GM12865 (cell line): ENCODE results near the gene CEP72.

Source experiments
- DNase-seq: peaks from one replicate; pipeline ENCODE4 v3.0.0; 2010; ENCODE audit warnings: low read depth
- H3K4me3 ChIP-seq: 2 replicates; pipeline ENCODE4 v1.5.1; 2011; ENCODE audit warnings: mild to moderate bottlenecking, low read depth, low read length, control low read depth
- TF ChIP-seq, protein P1 (sequence below): IDR thresholded peaks from 2 replicates; pipeline ENCODE4 v1.5.1; 2011; ENCODE audit warnings: low read length, control low read depth, low read depth, inconsistent platforms; ENCODE audit not compliant: insufficient read depth; ENCODE audit errors: missing control alignments

CEP72 gene

DNA sequence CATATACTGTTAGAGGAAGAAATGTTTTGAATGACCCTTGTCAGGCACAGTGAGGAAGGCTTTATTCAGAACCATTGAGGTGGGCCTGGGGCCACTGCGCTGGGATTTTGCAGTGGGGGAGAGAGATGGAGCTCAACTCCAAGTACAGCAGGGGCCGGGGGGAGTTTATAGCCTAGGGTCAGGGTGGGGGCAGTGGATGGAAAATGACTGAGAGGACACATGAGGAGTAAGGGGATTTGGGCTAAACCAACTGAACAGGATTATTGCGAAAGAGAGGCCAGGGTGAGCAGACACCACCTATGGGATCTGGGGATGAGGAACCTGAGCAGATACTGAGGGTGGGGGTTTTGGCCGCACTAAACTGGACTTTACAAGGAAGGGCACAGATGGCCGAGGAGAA, 6.3 kb downstream of the CEP72 start:
- no peak for DNase-seq
- TF ChIP-seq, protein P1, sequence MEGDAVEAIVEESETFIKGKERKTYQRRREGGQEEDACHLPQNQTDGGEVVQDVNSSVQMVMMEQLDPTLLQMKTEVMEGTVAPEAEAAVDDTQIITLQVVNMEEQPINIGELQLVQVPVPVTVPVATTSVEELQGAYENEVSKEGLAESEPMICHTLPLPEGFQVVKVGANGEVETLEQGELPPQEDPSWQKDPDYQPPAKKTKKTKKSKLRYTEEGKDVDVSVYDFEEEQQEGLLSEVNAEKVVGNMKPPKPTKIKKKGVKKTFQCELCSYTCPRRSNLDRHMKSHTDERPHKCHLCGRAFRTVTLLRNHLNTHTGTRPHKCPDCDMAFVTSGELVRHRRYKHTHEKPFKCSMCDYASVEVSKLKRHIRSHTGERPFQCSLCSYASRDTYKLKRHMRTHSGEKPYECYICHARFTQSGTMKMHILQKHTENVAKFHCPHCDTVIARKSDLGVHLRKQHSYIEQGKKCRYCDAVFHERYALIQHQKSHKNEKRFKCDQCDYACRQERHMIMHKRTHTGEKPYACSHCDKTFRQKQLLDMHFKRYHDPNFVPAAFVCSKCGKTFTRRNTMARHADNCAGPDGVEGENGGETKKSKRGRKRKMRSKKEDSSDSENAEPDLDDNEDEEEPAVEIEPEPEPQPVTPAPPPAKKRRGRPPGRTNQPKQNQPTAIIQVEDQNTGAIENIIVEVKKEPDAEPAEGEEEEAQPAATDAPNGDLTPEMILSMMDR, result no peak
- no peak overlapping the region for H3K4me3 ChIP-seq

DNA sequence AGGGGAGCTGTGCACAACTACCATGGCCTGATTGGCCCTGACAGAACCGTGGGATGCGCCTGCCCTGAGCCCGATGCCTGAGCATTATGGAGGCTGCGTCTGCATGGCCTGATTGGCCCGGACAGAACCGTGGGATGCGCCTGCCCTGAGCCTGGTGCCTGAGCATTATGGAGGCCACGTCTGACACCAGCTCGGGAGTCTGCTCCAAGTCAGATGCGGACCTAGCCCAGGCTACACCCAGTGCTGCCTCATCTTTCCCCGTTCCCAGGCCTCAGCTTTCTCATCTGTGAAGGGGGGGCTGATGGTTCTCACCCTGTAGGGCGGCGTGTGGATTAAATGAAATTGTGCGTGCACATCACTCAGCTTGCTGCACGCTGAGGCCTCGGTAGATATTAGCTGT, 7.3 kb downstream of the CEP72 start:
- H3K4me3 ChIP-seq, result no peak overlapping the region
- DNase-seq, result no peak
- TF ChIP-seq, protein P1, result no peak

DNA sequence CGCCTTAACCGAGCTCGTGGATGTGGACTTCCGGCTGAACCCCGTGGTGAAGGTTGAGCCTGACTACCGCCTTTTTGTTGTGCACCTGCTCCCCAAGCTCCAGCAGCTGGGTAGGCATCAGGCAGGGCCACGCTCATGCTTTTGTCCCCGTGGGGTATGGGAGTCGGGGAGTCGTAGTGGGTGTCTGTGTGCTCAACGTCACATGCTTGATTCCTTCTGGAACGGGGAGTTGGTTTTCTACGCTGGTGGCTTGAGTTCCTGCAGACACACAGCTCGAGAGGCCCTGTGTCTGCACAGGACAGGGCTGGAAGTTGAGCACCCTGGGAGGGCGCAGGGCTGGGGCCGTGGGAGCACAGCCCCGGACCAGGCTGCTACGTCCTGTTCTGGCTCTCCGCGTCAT, 8.0 kb downstream of the CEP72 start:
- TF ChIP-seq, protein P1, result no peak

DNA sequence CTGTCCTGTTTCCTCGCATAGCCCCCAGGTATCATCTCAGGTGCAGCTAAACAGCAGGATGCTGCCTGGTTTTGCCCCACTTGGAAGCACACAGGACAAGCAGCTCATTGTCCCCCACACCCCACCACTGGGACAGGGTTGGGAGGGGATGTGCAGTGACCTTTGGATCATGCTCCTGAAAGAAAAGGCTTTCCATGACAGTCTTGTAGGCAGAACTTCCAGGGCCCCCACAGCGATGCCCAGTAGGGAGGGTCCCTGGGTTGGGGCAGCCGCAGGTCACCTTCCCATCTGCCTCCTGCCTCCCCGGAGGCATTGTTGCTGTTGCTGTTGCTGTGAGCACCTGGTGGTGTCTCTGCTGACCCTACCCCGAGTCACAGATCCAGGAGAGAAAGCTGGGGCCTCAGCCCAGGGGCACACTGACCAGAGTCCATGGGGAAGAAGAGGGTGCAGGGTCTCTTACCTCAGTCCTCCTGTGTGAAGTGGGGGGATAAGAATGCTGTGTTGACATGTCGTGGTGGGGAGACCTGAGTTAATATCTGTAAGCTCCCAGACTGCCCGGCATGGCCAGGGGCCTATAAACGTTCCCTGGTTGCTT, 8.5 kb downstream of the CEP72 start:
- DNase-seq, result no peak
- no peak overlapping the region for H3K4me3 ChIP-seq
- TF ChIP-seq, protein P1, result no peak

More for the DNA sequence above, 8.0 kb downstream of the CEP72 start:
- DNase-seq, result no peak
- H3K4me3 ChIP-seq, result no peak overlapping the region

DNA sequence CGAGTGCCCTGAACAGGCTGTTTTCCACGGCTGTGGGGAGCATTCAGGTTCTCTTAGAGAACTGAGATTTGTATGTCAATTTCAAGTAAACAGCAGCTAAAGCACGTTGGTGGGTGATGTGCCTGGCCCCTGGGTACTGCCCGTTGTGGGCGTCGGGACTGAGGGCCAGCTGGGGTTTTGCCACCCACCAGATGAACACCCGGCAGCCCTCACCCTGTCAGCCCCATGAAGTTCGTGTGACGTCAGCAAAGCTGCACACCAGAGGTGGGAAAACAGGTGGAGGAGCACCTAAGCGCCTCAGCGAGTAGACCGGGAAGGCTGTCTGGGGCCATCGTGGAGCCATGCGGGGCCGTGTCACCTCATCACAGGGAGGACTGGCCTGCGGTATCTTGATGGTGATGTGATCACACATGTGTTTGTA, 9.2 kb downstream of the CEP72 start:
- TF ChIP-seq, protein P1, result no peak
- DNase-seq, result no peak
- H3K4me3 ChIP-seq, result no peak overlapping the region

DNA sequence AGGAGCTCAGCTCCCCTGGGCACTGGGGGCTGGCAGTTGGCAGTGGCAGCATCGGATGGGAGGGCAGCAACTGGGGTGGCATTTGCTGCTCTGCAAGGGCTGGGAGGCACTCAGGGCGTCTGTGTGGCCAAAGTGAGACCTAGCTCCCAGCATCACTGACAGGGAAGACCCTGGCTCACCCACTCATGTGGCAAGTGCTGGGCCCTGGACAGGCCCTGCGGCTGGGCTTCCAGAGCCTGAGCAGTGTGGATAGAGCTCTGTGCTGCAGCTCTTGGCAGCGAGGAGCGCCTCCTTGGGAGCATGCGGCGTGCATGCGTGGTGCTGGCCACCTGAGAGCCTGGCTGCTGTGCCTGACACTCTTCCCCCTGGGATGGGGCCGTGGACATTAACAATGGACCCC, 10.2 kb downstream of the CEP72 start:
- no peak overlapping the region for H3K4me3 ChIP-seq
- no peak for DNase-seq
- TF ChIP-seq, protein P1, result no peak

DNA sequence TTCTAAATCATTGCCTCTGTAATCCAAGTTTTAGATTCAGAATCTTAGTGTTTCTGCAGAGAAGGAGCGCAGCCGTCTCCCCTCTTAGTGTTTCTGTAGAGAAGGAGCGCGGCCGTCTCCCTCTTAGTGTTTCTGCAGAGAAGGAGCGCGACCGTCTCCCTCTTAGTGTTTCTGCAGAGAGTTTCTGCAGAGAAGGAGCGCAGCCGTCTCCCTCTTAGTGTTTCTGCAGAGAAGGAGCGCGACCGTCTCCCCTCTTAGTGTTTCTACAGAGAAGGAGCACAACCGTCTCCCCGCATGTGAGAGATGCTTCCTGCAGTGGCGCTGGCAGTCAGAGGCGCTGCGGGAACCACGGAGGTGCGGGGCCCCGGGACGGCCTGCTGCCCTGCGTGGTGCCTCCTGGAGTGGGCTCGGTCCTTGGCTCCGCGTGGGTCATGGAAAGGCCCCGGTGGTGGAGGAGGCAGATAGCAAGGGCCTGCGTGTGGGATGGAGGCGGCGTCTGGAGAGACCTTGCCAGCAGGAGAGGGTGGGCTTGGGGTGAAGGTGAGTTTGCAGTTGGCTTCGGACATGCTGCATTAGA, 10.9 kb downstream of the CEP72 start:
- H3K4me3 ChIP-seq, result no peak overlapping the region
- no peak for DNase-seq
- TF ChIP-seq, protein P1, result no peak
